Mammary epithelial cell (primary cell): Measurements from ENCODE around the gene MYL6B.

Experiments
- EZH2 ChIP-seq: IDR thresholded peaks from 2 replicates; pipeline ENCODE4 v1.6.1; 2012; ENCODE audit warnings: low read length, inconsistent platforms, borderline replicate concordance
- TF ChIP-seq, protein P1 (sequence below), 2 donors: IDR thresholded peaks in 1 of 2; conservative IDR thresholded peaks in 1 of 2; 2 replicates each; pipeline ENCODE4 v1.5.1; 2011 to 2012; ENCODE audit warnings: inconsistent platforms in 2 of 2, low read length in 2 of 2, mild to moderate bottlenecking in 2 of 2, control low read depth in 1 of 2, low read depth in 1 of 2; ENCODE audit not compliant: insufficient read depth in 1 of 2; ENCODE audit errors: extremely low read depth in 1 of 2

- TF ChIP-seq, protein P1, sequence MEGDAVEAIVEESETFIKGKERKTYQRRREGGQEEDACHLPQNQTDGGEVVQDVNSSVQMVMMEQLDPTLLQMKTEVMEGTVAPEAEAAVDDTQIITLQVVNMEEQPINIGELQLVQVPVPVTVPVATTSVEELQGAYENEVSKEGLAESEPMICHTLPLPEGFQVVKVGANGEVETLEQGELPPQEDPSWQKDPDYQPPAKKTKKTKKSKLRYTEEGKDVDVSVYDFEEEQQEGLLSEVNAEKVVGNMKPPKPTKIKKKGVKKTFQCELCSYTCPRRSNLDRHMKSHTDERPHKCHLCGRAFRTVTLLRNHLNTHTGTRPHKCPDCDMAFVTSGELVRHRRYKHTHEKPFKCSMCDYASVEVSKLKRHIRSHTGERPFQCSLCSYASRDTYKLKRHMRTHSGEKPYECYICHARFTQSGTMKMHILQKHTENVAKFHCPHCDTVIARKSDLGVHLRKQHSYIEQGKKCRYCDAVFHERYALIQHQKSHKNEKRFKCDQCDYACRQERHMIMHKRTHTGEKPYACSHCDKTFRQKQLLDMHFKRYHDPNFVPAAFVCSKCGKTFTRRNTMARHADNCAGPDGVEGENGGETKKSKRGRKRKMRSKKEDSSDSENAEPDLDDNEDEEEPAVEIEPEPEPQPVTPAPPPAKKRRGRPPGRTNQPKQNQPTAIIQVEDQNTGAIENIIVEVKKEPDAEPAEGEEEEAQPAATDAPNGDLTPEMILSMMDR (conservative IDR thresholded peaks at IDR 0.05 in 1 of 2, IDR thresholded peaks at IDR 0.05 in 1 of 2; ENCODE audit: extremely low read depth in 1 of 2, insufficient read depth in 1 of 2, low read depth in 1 of 2, low read length in 2 of 2) = no peak
- TF ChIP-seq EZH2 = no peak
These were observed 9.4 kb downstream of the MYL6B start for GRCh38 chr12:56161690-56162351.
